GM10248 (cell line): ENCODE results near the gene KLHL18.

Experiments used
- CTCF ChIA-PET: fragments of 300-600 bp; sonication (Branson Sonifier 250); formaldehyde crosslinking; extraction: SDS; loops from one replicate; lab custom pipeline; 2021; ENCODE audit warnings: antibody characterized with exemption; lab: Yijun Ruan, JAX
- POLR2A ChIA-PET: fragments of 350-650 bp; sonication (Branson Sonifier 250); formaldehyde crosslinking; extraction: SDS; loops from one replicate; lab custom pipeline; 2020; ENCODE audit warnings: antibody characterized with exemption; lab: Yijun Ruan, JAX
- DNase-seq: peaks from one replicate; pipeline ENCODE4 v3.0.0; 2012; ENCODE audit errors: extremely low spot score
- TF ChIP-seq, protein P1 (sequence below): IDR thresholded peaks from 2 replicates; pipeline ENCODE4 v1.5.1; 2012; ENCODE audit warnings: mild to moderate bottlenecking, low read depth; ENCODE audit errors: extremely low read depth, missing control alignments, control extremely low read depth

KLHL18 gene

DNA sequence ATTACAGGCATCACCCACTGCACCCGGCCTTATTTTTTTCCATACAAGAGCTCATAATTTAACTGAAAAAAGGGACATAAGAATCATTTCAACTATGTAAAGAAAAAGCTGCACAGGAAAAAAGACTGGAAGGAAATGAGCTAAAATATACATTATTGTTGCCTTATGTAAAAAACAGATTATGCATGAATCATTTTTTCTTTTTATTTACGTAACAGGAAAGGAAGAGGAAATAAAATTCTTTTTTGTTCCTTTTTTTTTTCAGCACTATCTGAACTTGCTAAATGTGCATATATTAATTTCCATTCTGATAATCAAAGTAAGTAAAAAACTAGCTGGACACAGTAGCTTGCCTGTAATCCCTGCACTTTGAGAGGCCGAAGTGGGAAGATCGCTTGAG is 12.2 kb upstream of the KLHL18 start:
- no peak for DNase-seq
- CTCF ChIA-PET, result interaction anchor here (0.8 to 4.1 kb wide), 3 partner anchors 20 to 53 kb away, joined by 3 to 15 read pairs (median 8); no protein-coding TSS in a partner anchor
- POLR2A ChIA-PET, result no interaction called here
- TF ChIP-seq, protein P1, sequence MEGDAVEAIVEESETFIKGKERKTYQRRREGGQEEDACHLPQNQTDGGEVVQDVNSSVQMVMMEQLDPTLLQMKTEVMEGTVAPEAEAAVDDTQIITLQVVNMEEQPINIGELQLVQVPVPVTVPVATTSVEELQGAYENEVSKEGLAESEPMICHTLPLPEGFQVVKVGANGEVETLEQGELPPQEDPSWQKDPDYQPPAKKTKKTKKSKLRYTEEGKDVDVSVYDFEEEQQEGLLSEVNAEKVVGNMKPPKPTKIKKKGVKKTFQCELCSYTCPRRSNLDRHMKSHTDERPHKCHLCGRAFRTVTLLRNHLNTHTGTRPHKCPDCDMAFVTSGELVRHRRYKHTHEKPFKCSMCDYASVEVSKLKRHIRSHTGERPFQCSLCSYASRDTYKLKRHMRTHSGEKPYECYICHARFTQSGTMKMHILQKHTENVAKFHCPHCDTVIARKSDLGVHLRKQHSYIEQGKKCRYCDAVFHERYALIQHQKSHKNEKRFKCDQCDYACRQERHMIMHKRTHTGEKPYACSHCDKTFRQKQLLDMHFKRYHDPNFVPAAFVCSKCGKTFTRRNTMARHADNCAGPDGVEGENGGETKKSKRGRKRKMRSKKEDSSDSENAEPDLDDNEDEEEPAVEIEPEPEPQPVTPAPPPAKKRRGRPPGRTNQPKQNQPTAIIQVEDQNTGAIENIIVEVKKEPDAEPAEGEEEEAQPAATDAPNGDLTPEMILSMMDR, result no peak

DNA sequence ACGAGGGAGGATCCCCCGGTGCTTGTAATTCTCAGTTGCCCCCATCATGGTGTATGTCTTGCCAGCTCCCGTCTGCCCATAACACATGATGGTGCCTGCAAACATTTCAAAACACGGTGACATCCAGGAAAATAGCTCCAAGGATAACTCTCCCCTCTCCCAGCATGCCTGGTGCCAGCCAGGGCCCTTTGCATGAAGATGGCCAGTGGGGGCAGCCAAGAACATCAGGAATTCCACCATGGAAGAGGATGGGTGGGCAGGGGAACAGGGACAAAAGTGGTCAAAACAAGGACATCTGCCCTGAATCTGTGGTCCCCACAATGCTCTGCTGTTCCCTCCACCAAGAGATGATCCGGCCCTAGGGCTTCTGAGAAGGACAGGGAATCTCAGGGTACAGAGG is 9.2 kb upstream of the KLHL18 start:
- CTCF ChIA-PET, result interaction anchor here (0.7 to 1.1 kb wide), 3 partner anchors 8 to 50 kb away, joined by 3 to 4 read pairs (median 3); no protein-coding TSS in a partner anchor
- POLR2A ChIA-PET, result no interaction called here

DNA sequence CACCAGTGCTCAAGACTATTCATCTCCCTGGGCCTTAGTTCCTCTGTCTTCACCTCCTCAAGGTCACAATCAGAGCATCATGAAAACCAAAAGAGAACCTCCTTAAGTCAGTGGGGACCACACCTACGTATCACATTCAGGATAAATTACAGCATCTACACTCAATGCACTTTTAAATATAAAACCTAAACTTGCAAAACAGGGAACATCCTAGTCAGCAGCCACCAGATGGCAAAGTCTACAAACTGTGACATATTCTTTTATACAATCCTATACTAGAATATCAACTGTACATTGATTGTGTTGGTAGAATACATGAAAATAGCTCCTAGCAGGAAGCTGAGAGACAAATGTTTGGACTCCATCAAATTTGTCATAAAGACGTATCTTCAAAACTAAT is 8.1 kb upstream of the KLHL18 start:
- ChIA-PET POLR2A (no interaction called here), CTCF (interaction anchor here (1.1 to 1.7 kb wide), 4 partner anchors 13 to 49 kb away, joined by 3 to 7 read pairs (median 4); no protein-coding TSS in a partner anchor)
- TF ChIP-seq, protein P1, result no peak
- no peak for DNase-seq

More for the DNA sequence above, 9.2 kb upstream of the KLHL18 start:
- DNase-seq, result no peak
- TF ChIP-seq, protein P1, result no peak

DNA sequence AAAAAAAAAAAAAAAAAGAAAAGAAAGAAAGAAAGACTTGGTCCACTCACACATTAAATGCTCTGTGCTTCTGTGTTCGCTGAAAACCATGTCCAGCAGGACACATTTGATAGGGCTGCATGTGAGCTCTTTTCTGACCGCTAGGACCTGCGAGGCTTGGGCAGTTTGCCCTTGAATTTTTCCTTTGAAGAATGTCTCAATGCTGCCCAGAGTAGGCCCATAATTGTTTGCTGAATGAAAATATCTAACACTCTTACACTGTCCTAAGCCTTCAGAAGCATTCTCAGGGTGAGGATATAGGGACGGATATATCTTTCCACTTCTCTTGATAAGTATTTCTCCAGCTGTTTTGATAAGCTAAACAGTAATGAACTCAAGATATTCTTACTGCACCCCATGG is 6.2 kb upstream of the KLHL18 start:
- ChIA-PET POLR2A (no interaction called here), CTCF (interaction anchor here (1.3 to 1.5 kb wide), 2 partner anchors 42 to 47 kb away, joined by 3 to 4 read pairs; no protein-coding TSS in a partner anchor)
- DNase-seq, result no peak
- TF ChIP-seq, protein P1, result no peak

DNA sequence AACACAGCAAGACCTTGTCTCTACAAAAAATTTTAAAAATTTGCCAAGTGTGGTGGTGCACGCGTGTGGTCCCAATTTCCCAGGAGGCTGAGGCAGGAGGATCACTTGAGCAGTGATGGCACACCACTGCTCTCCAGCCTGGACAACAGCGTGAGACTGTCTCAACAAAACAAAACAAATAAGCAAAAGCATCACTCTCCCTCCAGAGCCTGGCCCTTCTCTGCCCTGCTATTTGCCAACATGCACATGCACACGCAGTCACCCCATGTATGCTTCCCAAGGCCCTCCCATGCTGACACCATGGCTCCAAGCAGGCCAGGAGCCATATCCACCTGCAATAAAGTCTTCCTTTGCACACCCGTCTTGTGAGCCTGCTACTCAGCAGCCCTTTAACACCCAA is 2.2 kb upstream of the KLHL18 start:
- CTCF ChIA-PET, result interaction anchor here (1.0 to 3.3 kb wide), 7 partner anchors 11 to 116 kb away, joined by 3 to 9 read pairs (median 7); no protein-coding TSS in a partner anchor
- POLR2A ChIA-PET, result interaction anchor here (1.7 kb wide), 1 partner anchor 11 kb away, joined by 9 read pairs; no protein-coding TSS in a partner anchor

DNA sequence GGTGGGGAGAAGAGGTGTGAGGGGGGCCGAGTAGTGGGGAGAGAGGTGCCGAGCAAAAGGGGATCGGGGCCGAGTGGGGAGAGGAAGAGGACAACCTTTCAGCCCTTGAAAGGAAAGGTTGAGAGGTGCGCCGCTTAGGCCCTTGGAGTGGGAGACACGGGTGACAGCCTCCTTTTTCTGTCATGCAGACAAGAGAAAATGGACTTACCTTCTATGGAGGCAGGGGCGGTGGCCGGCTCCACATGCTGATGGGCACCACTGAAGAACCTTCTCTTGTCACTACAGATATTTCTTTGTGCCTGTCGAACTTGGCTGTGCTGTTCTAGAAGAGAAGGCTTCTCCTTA is 421 bp downstream of the KLHL18 start:
- POLR2A ChIA-PET, result interaction anchor here (1.4 kb wide), 1 partner anchor 8 kb away, joined by 5 read pairs; no protein-coding TSS in a partner anchor

More for the DNA sequence above, 2.2 kb upstream of the KLHL18 start:
- no peak for DNase-seq
- TF ChIP-seq, protein P1, result no peak

More for the DNA sequence above, 421 bp downstream of the KLHL18 start:
- DNase-seq, result no peak
- CTCF ChIA-PET, result interaction anchor here (0.7 to 1.4 kb wide), 4 partner anchors 11 to 92 kb away, joined by 3 to 4 read pairs (median 3); no protein-coding TSS in a partner anchor
- TF ChIP-seq, protein P1, result no peak
